Osteoblast (primary cell): ENCODE data around the gene ZC3H4. TPM values are rescaled to one million over a fixed set of nuclear protein-coding genes. Genes with fewer than 3 reads are reported as not detected.

ENCODE experiments used
- DNase-seq: peaks from one replicate; pipeline ENCODE4 v3.0.0; 2011; ENCODE audit warnings: low spot score, mixed read lengths; ENCODE audit not compliant: insufficient read length; ENCODE audit errors: missing footprints
- H2AFZ ChIP-seq: 2 replicates; pipeline ENCODE4 v1.6.0; 2011; ENCODE audit warnings: mild to moderate bottlenecking, low read length
- H3K27ac ChIP-seq: 2 replicates; pipeline ENCODE4 v1.5.1; 2011; ENCODE audit warnings: mild to moderate bottlenecking, low read depth, low read length, moderate library complexity
- H3K27me3 ChIP-seq: 2 replicates; pipeline ENCODE4 v1.6.0; 2012; ENCODE audit warnings: mild to moderate bottlenecking, control low read depth, inconsistent platforms, low read length, moderate library complexity; ENCODE audit not compliant: insufficient read depth
- H3K36me3 ChIP-seq: 2 replicates; pipeline ENCODE4 v1.5.1; 2011; ENCODE audit warnings: mild to moderate bottlenecking, low read length, control low read depth, moderate library complexity; ENCODE audit not compliant: insufficient read depth
- H3K4me1 ChIP-seq: 2 replicates; pipeline ENCODE4 v1.5.1; 2011; ENCODE audit warnings: mild to moderate bottlenecking, low read length, control low read depth, moderate library complexity; ENCODE audit not compliant: insufficient read depth
- H3K4me2 ChIP-seq: 2 replicates; pipeline ENCODE4 v1.6.0; 2011; ENCODE audit warnings: mild to moderate bottlenecking, low read length; ENCODE audit not compliant: insufficient read depth
- H3K4me3 ChIP-seq: fragments of 200-600 bp; sonication (generic); 3 replicates; pipeline ENCODE4 v1.5.1; 2012; ENCODE audit warnings: mild to moderate bottlenecking, low read length, inconsistent platforms; ENCODE audit not compliant: insufficient read depth
- H3K79me2 ChIP-seq: 2 replicates; pipeline ENCODE4 v1.6.0; 2012; ENCODE audit warnings: mild to moderate bottlenecking, low read length, control low read depth, inconsistent platforms; ENCODE audit not compliant: insufficient read depth
- H3K9me3 ChIP-seq: 2 replicates; pipeline ENCODE4 v1.5.1; 2011; ENCODE audit warnings: low read depth, low read length, control low read depth
- H4K20me1 ChIP-seq: 2 replicates; pipeline ENCODE4 v1.6.0; 2012; ENCODE audit warnings: mild to moderate bottlenecking, low read length, control low read depth; ENCODE audit not compliant: insufficient read depth
- total RNA-seq: library from RNA; depleted of rRNA; stranded (reverse); fragments of >200 nt; gene quantifications from 2 replicates; pipeline ENCODE4 v1.2.3, GENCODE V29; 2012
- TF ChIP-seq, protein P1 (sequence below): IDR thresholded peaks from 2 replicates; pipeline ENCODE4 v1.5.1; 2011; ENCODE audit warnings: mild to moderate bottlenecking, low read depth, low read length, moderate library complexity; ENCODE audit errors: extremely low read depth

Gene ZC3H4
- total RNA-seq, 1 donor, result 14.1 TPM

DNA sequence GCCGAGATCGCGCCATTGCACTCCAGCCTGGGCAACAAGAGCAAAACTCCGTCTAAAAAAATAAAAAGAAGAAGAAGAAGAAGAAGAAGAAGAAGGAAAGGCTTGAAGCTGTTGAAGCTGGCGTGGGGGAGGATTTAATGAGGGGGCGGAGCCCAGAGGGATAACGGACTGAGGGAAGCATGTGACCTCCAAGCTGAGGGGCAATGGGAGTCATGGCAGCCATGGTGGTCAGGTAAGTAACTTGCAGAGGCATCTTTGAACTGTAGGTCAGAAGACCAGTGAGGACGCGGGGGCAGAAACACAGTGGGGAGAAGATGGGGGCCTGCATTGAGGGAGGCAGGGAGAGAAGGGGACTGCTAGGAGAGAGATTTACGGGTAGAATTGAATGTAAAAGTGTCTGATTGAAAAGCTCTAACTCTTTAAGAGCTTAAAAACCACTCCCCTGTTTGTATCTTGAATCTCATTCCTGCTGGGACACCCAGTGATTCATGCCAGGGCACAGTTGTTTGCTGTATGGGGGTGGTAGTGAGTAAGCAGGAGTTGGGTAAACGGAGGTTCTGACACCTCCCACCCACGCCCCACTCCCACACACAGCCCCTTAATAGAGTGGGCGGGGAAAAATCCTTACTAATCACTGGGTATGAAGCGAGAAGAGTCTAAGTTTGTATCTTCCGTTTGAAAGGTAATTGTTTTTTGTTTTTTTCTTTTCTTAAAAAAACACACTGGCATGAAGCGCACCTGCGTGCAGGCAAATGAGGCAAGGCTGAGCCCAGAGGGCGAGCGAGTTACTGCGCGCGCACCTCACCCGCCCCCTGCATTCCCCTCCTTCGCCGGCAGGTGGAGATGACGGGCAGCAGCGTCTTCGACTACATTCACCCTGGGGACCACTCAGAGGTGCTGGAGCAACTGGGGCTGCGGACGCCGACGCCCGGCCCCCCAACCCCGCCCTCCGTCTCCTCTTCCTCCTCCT is 78.2 kb downstream of the ZC3H4 start:
- Histone ChIP-seq H3K79me2 (no peaks in the 10 kb centered on the region), H3K4me3 (peak overlapping the region; percentile 74), H4K20me1 (no peaks in the 10 kb centered on the region), H2AFZ (peak overlapping the region; percentile 71), H3K27ac (peak overlapping the region; percentile 63), H3K36me3 (no peaks in the 10 kb centered on the region), H3K4me1 (peaks cover 8% of the 10 kb centered on the region), H3K27me3 (no peaks in the 10 kb centered on the region), H3K9me3 (no peaks in the 10 kb centered on the region), H3K4me2 (peak overlapping the region; percentile 90)
- TF ChIP-seq, protein P1, sequence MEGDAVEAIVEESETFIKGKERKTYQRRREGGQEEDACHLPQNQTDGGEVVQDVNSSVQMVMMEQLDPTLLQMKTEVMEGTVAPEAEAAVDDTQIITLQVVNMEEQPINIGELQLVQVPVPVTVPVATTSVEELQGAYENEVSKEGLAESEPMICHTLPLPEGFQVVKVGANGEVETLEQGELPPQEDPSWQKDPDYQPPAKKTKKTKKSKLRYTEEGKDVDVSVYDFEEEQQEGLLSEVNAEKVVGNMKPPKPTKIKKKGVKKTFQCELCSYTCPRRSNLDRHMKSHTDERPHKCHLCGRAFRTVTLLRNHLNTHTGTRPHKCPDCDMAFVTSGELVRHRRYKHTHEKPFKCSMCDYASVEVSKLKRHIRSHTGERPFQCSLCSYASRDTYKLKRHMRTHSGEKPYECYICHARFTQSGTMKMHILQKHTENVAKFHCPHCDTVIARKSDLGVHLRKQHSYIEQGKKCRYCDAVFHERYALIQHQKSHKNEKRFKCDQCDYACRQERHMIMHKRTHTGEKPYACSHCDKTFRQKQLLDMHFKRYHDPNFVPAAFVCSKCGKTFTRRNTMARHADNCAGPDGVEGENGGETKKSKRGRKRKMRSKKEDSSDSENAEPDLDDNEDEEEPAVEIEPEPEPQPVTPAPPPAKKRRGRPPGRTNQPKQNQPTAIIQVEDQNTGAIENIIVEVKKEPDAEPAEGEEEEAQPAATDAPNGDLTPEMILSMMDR, result peak; percentile 81
- DNase-seq, result peak; percentile 99

DNA sequence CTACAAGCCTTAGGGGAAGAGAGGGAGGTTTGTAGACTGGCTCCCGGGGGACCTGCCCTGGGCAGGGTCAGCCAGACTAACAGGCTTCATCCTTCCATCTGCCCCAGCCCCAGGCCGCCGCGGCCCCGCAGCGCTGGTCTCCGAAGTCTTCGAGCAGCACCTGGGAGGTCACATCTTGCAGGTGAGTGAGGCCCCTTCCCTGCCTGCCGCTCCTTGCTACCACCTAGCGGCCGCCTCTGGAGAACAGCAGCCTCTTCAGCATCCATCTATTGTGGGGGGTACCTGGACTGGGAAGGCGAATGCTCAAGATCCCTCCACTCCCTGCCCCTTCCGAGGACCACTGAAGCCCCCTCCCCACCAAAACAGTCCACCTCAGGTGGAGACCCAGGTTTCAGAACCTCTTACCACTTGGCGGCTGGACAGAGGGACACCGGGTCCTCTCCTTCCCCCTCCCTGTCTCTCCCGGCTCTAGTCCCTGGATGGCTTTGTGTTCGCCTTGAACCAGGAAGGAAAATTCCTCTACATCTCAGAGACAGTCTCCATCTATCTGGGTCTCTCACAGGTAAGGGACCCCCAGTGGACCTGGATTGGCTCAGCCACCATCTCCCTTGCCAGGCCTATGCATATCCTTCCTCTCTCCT is 81.3 kb downstream of the ZC3H4 start:
- H3K27ac ChIP-seq, result no peak overlapping the region
- no peaks in the 10 kb centered on the region for H3K9me3 ChIP-seq
- no peaks in the 10 kb centered on the region for H3K79me2 ChIP-seq
- no peaks in the 10 kb centered on the region for H4K20me1 ChIP-seq
- TF ChIP-seq, protein P1, result peak; percentile 68
- H3K4me3 ChIP-seq, result no peak overlapping the region
- H3K27me3 ChIP-seq, result no peaks in the 10 kb centered on the region
- no peak overlapping the region for H3K4me2 ChIP-seq
- H2AFZ ChIP-seq, result no peak overlapping the region
- peak; percentile 92 for DNase-seq
- peaks cover 8% of the 10 kb centered on the region for H3K4me1 ChIP-seq
- H3K36me3 ChIP-seq, result no peaks in the 10 kb centered on the region

DNA sequence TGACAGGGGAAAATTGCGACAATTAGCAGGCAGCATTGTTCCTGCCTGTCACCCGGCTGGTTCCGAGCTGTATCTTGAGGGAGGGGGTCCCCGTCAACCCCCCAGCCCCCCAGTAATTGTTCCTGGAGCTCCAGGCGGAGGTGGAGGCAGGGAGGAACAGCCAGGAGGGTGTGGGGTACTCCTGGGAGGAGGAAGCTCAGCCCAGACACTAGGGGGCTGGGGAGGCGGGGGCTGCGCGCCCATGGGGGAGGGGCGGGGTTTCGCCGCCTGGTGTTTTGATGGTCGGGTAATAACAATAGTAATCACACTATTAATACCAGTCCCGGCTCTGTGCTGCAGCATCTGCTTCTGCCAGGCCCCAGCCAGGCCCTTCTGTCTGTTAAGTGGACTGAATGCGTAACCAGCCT is 85.4 kb downstream of the ZC3H4 start:
- no peaks in the 10 kb centered on the region for H3K27me3 ChIP-seq
- H3K9me3 ChIP-seq, result no peaks in the 10 kb centered on the region
- H3K79me2 ChIP-seq, result no peaks in the 10 kb centered on the region
- H3K4me2 ChIP-seq, result no peak overlapping the region
- no peak overlapping the region for H2AFZ ChIP-seq
- peak; percentile 78 for DNase-seq
- H4K20me1 ChIP-seq, result no peaks in the 10 kb centered on the region
- TF ChIP-seq, protein P1, result no peak
- H3K36me3 ChIP-seq, result no peaks in the 10 kb centered on the region
- H3K27ac ChIP-seq, result no peak overlapping the region
- no peak overlapping the region for H3K4me3 ChIP-seq
- H3K4me1 ChIP-seq, result no peaks in the 10 kb centered on the region

DNA sequence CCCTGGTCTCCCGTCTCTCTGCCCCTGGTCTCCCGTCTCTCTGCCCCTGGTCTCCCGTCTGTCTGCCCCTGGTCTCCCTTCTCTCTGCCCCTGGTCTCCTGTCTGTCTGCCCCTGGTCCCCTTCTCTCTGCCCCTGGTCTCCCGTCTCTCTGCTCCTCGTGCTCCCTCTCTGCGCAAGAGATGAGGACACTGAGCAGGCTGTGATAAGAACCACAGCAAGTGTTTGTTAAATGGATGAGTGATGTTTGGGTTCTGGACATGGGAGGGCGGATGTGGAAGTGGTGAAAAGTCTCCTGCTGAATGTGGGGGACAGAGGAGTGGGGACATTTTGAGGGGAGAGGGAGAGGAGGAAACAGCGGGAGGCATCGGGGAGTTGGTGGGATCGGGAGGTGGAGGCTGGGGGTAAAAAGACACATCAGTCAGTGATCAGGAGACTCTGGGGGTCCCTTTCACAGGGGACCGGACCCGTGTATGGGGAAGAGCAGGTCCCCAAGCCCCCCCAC is 85.9 kb downstream of the ZC3H4 start:
- H3K4me2 ChIP-seq, result no peak overlapping the region
- peak; percentile 89 for DNase-seq
- H3K4me1 ChIP-seq, result no peaks in the 10 kb centered on the region
- no peaks in the 10 kb centered on the region for H3K79me2 ChIP-seq
- no peak overlapping the region for H3K4me3 ChIP-seq
- H3K36me3 ChIP-seq, result no peaks in the 10 kb centered on the region
- no peaks in the 10 kb centered on the region for H4K20me1 ChIP-seq
- no peak overlapping the region for H3K27ac ChIP-seq
- TF ChIP-seq, protein P1, result no peak
- H2AFZ ChIP-seq, result no peak overlapping the region
- H3K27me3 ChIP-seq, result no peaks in the 10 kb centered on the region
- H3K9me3 ChIP-seq, result no peaks in the 10 kb centered on the region
